NB4 (cell line): Measurements from ENCODE around the gene TMCO4.
A peak's percentile ranks its signal among the peaks of the same experiment; 100 is the strongest.

Experiments used
- DNase-seq: peaks from one replicate; pipeline ENCODE4 v3.0.0; 2010; ENCODE audit warnings: low read depth
- H3K4me3 ChIP-seq: one replicate; pipeline ENCODE4 v1.5.1; 2011; ENCODE audit warnings: mild to moderate bottlenecking, low read depth, low read length, moderate library complexity
- CTCF ChIP-seq: IDR thresholded peaks from one replicate; pipeline ENCODE4 v1.5.1; 2012; ENCODE audit warnings: low read depth, low read length
- MYC ChIP-seq: IDR thresholded peaks from 2 replicates; pipeline ENCODE4 v1.6.1; 2011; ENCODE audit warnings: low read depth, low read length
- POLR2A ChIP-seq: IDR thresholded peaks from 2 replicates; pipeline ENCODE4 v1.6.1; 2011; ENCODE audit warnings: mild to moderate bottlenecking; ENCODE audit not compliant: insufficient read length; ENCODE audit errors: extremely low read depth
- TF ChIP-seq, protein P1 (sequence below): IDR thresholded peaks from 2 replicates; pipeline ENCODE4 v1.6.1; 2011; ENCODE audit warnings: low read depth, low read length

The TMCO4 gene

GRCh38 chr1:19648239-19648638 lies 151.5 kb downstream of the TMCO4 start:
- no peak overlapping the region for H3K4me3 ChIP-seq
- TF ChIP-seq, protein P1, sequence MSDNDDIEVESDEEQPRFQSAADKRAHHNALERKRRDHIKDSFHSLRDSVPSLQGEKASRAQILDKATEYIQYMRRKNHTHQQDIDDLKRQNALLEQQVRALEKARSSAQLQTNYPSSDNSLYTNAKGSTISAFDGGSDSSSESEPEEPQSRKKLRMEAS: no peak
- no peak for DNase-seq

DNA sequence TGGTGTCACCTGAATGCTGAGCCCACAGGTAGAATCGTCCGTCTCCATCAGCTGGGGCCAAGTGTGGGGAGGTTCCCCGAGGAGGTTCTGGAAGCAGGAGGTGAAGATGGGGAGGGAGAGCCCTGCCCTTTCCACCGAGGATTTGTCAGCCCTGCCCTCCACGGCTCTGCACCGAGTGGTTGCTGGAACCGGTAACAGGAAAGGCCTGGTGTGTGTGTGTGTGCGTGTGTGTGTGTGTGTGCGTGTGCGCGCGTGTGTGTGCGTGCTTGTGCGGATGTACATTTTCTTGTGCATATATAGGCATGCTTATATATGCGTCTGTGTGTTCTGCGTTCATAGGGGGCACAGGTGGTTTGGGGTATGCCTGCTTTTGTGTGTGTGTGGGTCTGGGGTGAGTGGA lies 152.1 kb downstream of the TMCO4 start:
- TF ChIP-seq POLR2A: no peak
- no peak for TF ChIP-seq CTCF
- TF ChIP-seq, protein P1: no peak
- TF ChIP-seq MYC: no peak
- DNase-seq: no peak
- H3K4me3 ChIP-seq: no peak overlapping the region

- H3K4me3 ChIP-seq: no peak overlapping the region
- DNase-seq: no peak
- TF ChIP-seq, protein P1: no peak
- TF ChIP-seq CTCF: no peak
- no peak for TF ChIP-seq POLR2A
- TF ChIP-seq MYC: no peak
Observed at GRCh38 chr1:19646377-19647319, 153.1 kb downstream of the TMCO4 start.

GRCh38 chr1:19645411-19646251 lies 154.1 kb downstream of the TMCO4 start:
- TF ChIP-seq POLR2A: no peak
- TF ChIP-seq, protein P1: no peak
- no peak for TF ChIP-seq MYC
- no peak for TF ChIP-seq CTCF
- DNase-seq: no peak
- H3K4me3 ChIP-seq: no peak overlapping the region

DNA sequence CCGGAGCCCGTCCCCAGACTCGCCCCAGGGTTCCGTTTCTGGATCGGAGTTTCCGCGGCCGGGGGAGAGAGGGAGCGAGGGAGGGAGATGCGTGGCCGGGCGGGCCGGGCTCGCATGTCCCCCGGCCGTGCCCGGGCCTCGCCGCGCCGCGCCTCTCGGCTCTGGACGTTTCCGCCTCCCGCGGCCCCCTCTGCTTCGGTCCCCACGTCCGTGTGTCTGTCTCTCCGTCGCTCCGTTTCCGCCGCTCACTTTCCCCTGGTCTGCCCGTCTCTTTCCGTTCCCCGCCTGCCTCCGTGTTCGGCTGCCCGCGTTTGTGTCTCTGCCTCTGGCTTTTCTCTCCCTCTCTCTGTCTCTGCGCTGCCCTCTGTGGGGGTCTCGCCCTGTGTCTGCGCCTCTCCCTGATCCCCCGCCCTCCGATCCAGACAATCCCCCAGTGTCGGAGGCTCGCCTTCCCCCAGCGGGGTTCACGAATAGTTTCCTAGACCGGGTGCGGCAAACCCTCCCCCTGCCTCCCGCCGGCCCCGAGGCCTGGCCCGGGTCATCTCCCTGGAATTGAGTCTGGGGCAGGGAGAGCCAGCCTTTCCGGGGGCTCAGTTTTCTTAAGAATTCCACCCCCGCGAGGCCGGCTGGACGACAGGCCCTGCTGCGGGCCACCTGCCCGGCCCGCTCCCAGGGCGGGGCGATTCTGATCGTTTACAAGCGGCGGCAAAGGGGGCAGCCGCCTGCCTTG lies 154.9 kb downstream of the TMCO4 start:
- TF ChIP-seq MYC (no peak), POLR2A (no peak), CTCF (no peak)
- TF ChIP-seq, protein P1: no peak
- H3K4me3 ChIP-seq: peak overlapping the region; percentile 25
- peak; percentile 57 for DNase-seq

GRCh38 chr1:19644395-19644680 lies 155.4 kb downstream of the TMCO4 start:
- no peak for TF ChIP-seq CTCF
- no peak for TF ChIP-seq POLR2A
- TF ChIP-seq MYC: no peak
- TF ChIP-seq, protein P1: no peak
- no peak overlapping the region for H3K4me3 ChIP-seq
- no peak for DNase-seq
